ENCODE measurements around the gene CDH4. TPM values are rescaled to one million over a fixed set of nuclear protein-coding genes. Genes with fewer than 3 reads are reported as not detected.

The CDH4 gene
- total and polyA plus RNA-seq, 2 donors (not counting 3 experiments of a cell fraction or from before 2014, with no cell fraction given) = 0.17 to 0.51 TPM

- no peaks in the 10 kb centered on the region for H3K27me3 ChIP-seq (ENCODE audit: control insufficient read depth in 2 of 2, insufficient read depth in 2 of 2, low read length in 2 of 2)
- no peak overlapping the region for H3K9ac ChIP-seq (replicated peaks; ENCODE audit: extremely low read depth, insufficient read depth, low read length)
- peaks cover 8% of the 10 kb centered on the region for H3K9me3 ChIP-seq (replicated peaks; ENCODE audit: control insufficient read depth, insufficient read depth, low read length)
- no peak overlapping the region for H3K4me2 ChIP-seq (ENCODE audit: insufficient read depth, low read length)
- CTCF ChIA-PET = no interaction called here
- H4K20me1 ChIP-seq (replicated peaks; ENCODE audit: control insufficient read depth, extremely low read depth, insufficient read depth, low read length) = no peaks in the 10 kb centered on the region
- H3K27ac ChIP-seq (ENCODE audit: insufficient read depth, low read depth, low read length) = no peak overlapping the region
- H3K79me2 ChIP-seq (ENCODE audit: control insufficient read depth, insufficient read depth, low read length) = no peaks in the 10 kb centered on the region
- POLR2A ChIA-PET = no interaction called here
- DNase-seq (ENCODE audit: low read depth, low spot score) (no peak), FAIRE-seq (no peak)
- no peak for TF ChIP-seq GATA2 (IDR thresholded peaks at IDR 0.05; ENCODE audit: insufficient read depth, insufficient read length, low read depth, low read length)
- no peak for TF ChIP-seq JUN (IDR thresholded peaks at IDR 0.05; ENCODE audit: borderline replicate concordance, insufficient read depth, insufficient read length, low read depth)
- no peak for TF ChIP-seq MAX (IDR thresholded peaks at IDR 0.05; ENCODE audit: insufficient read depth, insufficient read length)
- TF ChIP-seq FOS (IDR thresholded peaks at IDR 0.05; ENCODE audit: borderline replicate concordance, insufficient read depth, low read length) = no peak
- TF ChIP-seq MYC (IDR thresholded peaks at IDR 0.05; ENCODE audit: low read depth, low read length) = no peak
- TF ChIP-seq POLR2AphosphoS5 (IDR thresholded peaks at IDR 0.05; ENCODE audit: insufficient read depth, low read depth, low read length) = no peak
- TF ChIP-seq EZH2 (IDR thresholded peaks at IDR 0.05; ENCODE audit: borderline replicate concordance, low read depth, low read length, severe bottlenecking) = no peak
- no peak for TF ChIP-seq CTCF (IDR thresholded peaks at IDR 0.05; ENCODE audit: extremely low read depth in 1 of 2, insufficient read depth in 1 of 2, low read depth in 1 of 2, low read length in 2 of 2)
- no peak for TF ChIP-seq POLR2A (IDR thresholded peaks at IDR 0.05; ENCODE audit: low read depth, low read length)
- no peaks in the 10 kb centered on the region for H3K9me1 ChIP-seq (replicated peaks; ENCODE audit: control insufficient read depth, extremely low read depth, insufficient read depth, low read length)
- H2AFZ ChIP-seq (ENCODE audit: low read depth, low read length) = no peak overlapping the region
- no TSS peak for BruUV-seq (replicated peaks)
- no peaks in the 10 kb centered on the region for H3K36me3 ChIP-seq (ENCODE audit: control insufficient read depth in 2 of 2, extremely low read depth in 1 of 2, insufficient read depth in 2 of 2, low read length in 2 of 2)
- intact Hi-C loops (cut with micrococcal nuclease) (no loop called here), dilution Hi-C loops (cut with MboI; ENCODE audit: extremely low pct_ligation_motif_present, low sequenced_read_pairs) (no loop called here)
- no peaks in the 10 kb centered on the region for H3K4me1 ChIP-seq (ENCODE audit: control insufficient read depth, extremely low read depth, insufficient read depth, low read length)
- H3K4me3 ChIP-seq (replicated peaks in 1 of 3; ENCODE audit: insufficient read depth in 1 of 3, low read depth in 1 of 3, low read length in 3 of 3) = no peak overlapping the region
Observed at GRCh38 chr20:61678437-61678836, 426.4 kb downstream of the CDH4 start.

All from endothelial cell of umbilical vein (primary cell).